Measurements from ENCODE around the gene RNF130. TPM values are rescaled to one million over a fixed set of nuclear protein-coding genes. Genes with fewer than 3 reads are reported as not detected.

RNF130 gene
- total RNA-seq, 4 donors from 2014 or later, result 34.5 to 79.5 (median 55.6) TPM

DNA sequence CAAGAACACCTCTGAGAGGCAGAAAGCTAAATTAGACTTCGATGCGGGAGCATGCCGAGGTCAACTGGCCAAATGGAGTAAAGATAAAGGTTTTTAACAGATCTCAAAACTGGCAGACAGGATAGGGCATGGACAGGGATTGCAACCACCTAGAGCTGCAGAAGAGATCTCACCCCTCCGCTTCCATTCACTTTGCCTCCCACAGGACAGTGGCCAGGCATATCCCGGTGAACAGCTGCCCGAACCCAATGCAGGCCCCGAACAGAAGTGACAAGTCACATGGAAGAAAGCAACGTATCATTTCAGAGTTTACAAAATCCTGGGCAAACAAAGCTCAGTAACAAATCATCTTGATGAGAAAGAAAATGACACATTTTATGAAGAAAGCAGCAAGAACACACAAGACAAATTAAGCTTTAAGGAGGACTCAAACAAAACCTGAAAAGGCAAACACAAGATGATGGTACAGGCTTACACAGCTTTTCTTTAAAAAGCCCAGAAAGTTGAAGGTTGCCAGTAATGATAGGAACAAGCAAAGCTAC is 18.4 kb downstream of the RNF130 start:
- DNase-seq, result no peak
- Histone ChIP-seq H3K4me3 (no peak overlapping the region), H3K27ac (no peak overlapping the region), H3K9me3 (no peaks in the 10 kb centered on the region), H3K4me1 (peaks cover 32 to 55% of the 10 kb centered on the region in 2 donors), H3K36me3 (no peaks in the 10 kb centered on the region), H3K27me3 (no peaks in the 10 kb centered on the region)
- in situ Hi-C loops (cut with MboI; ENCODE audit: low sequenced_read_pairs in 4 of 4) (no loop called here), intact Hi-C loops (cut with DNase I; ENCODE audit: low total_unique reads) (no loop called here)
- ATAC-seq, result no peak
- no peak for TF ChIP-seq POLR2A (IDR thresholded peaks at IDR 0.05)
- TF ChIP-seq, protein P1, sequence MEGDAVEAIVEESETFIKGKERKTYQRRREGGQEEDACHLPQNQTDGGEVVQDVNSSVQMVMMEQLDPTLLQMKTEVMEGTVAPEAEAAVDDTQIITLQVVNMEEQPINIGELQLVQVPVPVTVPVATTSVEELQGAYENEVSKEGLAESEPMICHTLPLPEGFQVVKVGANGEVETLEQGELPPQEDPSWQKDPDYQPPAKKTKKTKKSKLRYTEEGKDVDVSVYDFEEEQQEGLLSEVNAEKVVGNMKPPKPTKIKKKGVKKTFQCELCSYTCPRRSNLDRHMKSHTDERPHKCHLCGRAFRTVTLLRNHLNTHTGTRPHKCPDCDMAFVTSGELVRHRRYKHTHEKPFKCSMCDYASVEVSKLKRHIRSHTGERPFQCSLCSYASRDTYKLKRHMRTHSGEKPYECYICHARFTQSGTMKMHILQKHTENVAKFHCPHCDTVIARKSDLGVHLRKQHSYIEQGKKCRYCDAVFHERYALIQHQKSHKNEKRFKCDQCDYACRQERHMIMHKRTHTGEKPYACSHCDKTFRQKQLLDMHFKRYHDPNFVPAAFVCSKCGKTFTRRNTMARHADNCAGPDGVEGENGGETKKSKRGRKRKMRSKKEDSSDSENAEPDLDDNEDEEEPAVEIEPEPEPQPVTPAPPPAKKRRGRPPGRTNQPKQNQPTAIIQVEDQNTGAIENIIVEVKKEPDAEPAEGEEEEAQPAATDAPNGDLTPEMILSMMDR (IDR thresholded peaks at IDR 0.05 in 4 of 5, conservative IDR thresholded peaks at IDR 0.05 in 1 of 5), result no peak

DNA sequence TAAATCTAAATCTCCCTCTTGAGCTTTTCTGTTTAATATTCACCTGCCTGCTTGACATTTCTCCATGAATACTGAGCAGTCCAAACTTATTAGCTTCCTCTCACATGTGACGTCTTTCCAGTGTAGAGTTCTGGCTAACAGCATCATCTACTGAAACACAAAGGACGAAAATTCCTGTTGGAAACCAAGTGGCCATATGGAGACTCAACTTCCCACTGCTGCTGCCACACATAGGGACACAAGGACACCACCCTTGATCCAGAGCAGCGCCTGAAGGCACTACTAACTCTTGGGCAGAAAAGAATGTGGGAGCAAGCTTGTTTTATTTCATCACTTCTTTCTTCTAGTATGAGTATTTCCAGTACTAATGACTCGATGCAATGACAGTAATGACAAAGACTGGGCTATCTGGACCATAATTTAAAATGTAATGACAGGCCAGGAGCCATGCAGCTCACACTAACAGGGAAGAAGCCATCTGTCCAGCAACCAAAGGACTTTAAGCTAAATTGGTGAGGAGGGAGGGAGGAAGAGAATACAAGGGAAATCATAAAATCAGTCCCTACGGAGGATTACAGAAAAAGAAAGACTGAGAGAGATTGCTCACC is 19.2 kb downstream of the RNF130 start:
- Histone ChIP-seq H3K27me3 (no peaks in the 10 kb centered on the region), H3K27ac (no peak overlapping the region), H3K36me3 (no peaks in the 10 kb centered on the region), H3K9me3 (no peaks in the 10 kb centered on the region), H3K4me1 (peaks cover 34 to 63% of the 10 kb centered on the region in 2 donors), H3K4me3 (no peak overlapping the region)
- intact Hi-C loops (cut with DNase I; ENCODE audit: low total_unique reads) (no loop called here), in situ Hi-C loops (cut with MboI; ENCODE audit: low sequenced_read_pairs in 4 of 4) (no loop called here)
- TF ChIP-seq, protein P1 (IDR thresholded peaks at IDR 0.05 in 4 of 5, conservative IDR thresholded peaks at IDR 0.05 in 1 of 5), result no peak
- TF ChIP-seq POLR2A (IDR thresholded peaks at IDR 0.05), result no peak
- no peak for DNase-seq
- no peak for ATAC-seq

DNA sequence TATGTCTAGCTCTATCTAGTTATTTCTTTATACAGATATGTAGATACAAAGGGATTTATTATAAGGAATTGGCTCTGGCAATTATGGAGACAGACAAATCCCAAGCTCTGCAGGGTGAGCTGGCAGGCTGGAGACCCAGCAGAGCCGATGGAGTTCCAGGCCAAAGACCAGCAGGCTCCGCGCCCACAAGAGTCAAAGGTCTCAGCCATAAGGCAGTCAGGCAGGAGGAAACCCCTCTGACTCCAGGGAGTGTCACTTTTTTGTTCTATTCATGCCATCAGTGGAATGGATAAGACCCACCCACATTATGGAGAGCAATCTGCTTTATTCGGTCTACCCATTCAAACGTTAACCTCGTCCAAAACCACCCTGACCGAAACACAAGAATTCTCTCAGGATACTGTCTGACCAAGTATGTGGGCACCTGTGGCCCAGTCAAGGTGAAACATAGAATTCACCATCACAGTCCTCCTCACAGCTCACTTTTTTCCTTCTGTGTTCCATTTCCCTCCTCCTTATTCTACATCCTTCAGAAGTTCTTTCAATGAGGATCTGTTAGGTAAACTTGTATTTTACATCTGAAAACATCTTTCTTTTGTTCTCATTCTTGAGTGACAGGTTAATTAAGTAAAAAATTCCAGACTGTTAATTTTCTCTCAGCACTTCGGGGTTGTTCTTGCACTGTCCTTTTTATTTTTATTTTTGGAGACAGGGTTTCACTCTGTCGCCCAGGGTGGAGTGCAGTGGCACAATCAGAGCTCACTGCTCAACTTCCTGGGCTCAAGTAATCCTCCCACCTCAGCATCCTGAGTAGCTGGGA is 21.2 kb downstream of the RNF130 start:
- H3K4me3 ChIP-seq, result no peak overlapping the region
- H3K9me3 ChIP-seq, result no peaks in the 10 kb centered on the region
- H3K4me1 ChIP-seq, result peaks cover 34 to 63% of the 10 kb centered on the region in 2 donors
- in situ Hi-C loops (cut with MboI; ENCODE audit: low sequenced_read_pairs in 4 of 4), result no loop called here
- TF ChIP-seq, protein P1 (IDR thresholded peaks at IDR 0.05 in 4 of 5, conservative IDR thresholded peaks at IDR 0.05 in 1 of 5), result no peak
- TF ChIP-seq POLR2A (IDR thresholded peaks at IDR 0.05), result no peak
- DNase-seq, result no peak
- H3K27ac ChIP-seq, result no peak overlapping the region
- intact Hi-C loops (cut with DNase I; ENCODE audit: low total_unique reads), result no loop called here
- no peaks in the 10 kb centered on the region for H3K36me3 ChIP-seq
- H3K27me3 ChIP-seq, result no peaks in the 10 kb centered on the region
- no peak for ATAC-seq

DNA sequence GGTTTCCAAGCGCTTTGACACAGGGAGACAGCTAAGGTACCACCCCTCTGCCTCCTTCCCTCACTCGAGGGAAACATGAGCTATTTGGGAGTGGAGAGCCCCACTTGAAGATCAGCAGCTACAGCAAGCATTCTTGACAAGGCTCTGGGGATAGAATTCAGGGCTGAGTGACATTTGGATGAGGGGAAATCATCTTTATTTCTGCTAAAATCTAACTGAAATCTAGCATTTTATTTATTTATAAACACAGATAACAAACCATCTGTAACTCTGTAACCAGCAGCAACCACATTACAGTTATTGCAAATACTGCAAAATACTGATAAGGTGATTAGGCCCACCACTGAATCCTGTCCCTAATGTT is 22.4 kb downstream of the RNF130 start:
- no peaks in the 10 kb centered on the region for H3K9me3 ChIP-seq
- intact Hi-C loops (cut with DNase I; ENCODE audit: low total_unique reads) (no loop called here), in situ Hi-C loops (cut with MboI; ENCODE audit: low sequenced_read_pairs in 4 of 4) (no loop called here)
- H3K27me3 ChIP-seq, result no peaks in the 10 kb centered on the region
- DNase-seq (no peak), ATAC-seq (no peak)
- no peaks in the 10 kb centered on the region for H3K36me3 ChIP-seq
- TF ChIP-seq, protein P1 (IDR thresholded peaks at IDR 0.05 in 4 of 5, conservative IDR thresholded peaks at IDR 0.05 in 1 of 5), result no peak
- TF ChIP-seq POLR2A (IDR thresholded peaks at IDR 0.05), result no peak
- peak overlapping the region in 2 of 4 donors; percentile 51 to 53 for H3K27ac ChIP-seq
- H3K4me3 ChIP-seq, result no peak overlapping the region
- peaks cover 32 to 63% of the 10 kb centered on the region in 2 donors for H3K4me1 ChIP-seq

Data from gastrocnemius medialis (tissue), 4 donors.